ENCODE measurements around the gene PSMD1.
"Not testable (repeated sequence)": the region's sequence is repeated elsewhere in the genome, so short reads cannot be mapped to it uniquely, and the experiment has no call there.

Gene PSMD1

DNA sequence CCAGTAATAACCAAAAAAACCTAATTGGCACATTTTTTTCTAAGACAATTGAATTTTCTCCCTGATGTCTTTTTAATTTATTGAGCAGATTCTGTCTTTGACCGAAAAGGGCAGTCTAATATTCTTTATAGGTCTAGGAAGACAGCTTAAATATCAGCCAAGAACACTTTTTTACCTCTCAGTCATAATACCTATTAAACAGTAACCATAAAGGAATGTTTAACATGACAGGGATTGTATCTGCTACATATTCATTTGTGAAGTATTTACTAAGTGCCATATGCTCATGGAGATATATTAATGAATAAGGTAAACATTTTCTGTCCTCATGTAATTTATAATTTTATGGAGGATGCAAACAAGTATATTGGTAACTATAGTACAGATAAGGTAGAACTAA, 71.3 kb downstream of the PSMD1 start:
- Histone ChIP-seq H3K27me3 (replicated peaks; ENCODE audit: control insufficient read depth, insufficient read depth, low read length, poor library complexity, severe bottlenecking) (no peaks in the 10 kb centered on the region), H3K27ac (ENCODE audit: insufficient read depth, low read length, poor library complexity, severe bottlenecking) (no peak overlapping the region), H3K4me1 (ENCODE audit: control insufficient read depth, insufficient read depth, low read length, poor library complexity, severe bottlenecking) (no peaks in the 10 kb centered on the region), H3K9me3 (ENCODE audit: control insufficient read depth, low read length) (no peaks in the 10 kb centered on the region), H3K36me3 (ENCODE audit: control insufficient read depth, insufficient read depth, low read length) (no peaks in the 10 kb centered on the region), H3K4me3 (ENCODE audit: insufficient read depth, low read depth, low read length, poor library complexity, severe bottlenecking) (no peak overlapping the region)
- DNase-seq = no peak

DNA sequence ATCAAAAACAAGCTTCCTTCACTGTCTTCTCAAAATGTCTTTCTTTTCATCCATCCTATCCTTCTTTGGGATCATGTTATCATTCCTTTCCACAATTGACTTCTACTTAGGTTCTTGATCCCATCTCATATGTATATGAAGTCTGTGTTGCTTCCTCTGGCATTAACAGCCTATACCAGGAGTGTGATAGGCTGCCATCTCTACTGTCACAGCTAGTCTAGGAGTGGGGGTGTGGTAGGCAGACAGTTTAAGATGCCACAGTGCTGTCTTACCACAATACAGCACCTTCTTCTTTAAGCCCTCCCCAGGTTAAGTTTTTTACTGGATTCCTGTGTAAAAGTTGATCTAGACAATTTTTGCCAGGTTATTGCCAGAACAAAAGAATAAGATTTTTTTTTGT, 71.9 kb downstream of the PSMD1 start:
- no peaks in the 10 kb centered on the region for H3K27me3 ChIP-seq (replicated peaks; ENCODE audit: control insufficient read depth, insufficient read depth, low read length, poor library complexity, severe bottlenecking)
- no peaks in the 10 kb centered on the region for H3K9me3 ChIP-seq (ENCODE audit: control insufficient read depth, low read length)
- no peak overlapping the region for H3K27ac ChIP-seq (ENCODE audit: insufficient read depth, low read length, poor library complexity, severe bottlenecking)
- no peaks in the 10 kb centered on the region for H3K4me1 ChIP-seq (ENCODE audit: control insufficient read depth, insufficient read depth, low read length, poor library complexity, severe bottlenecking)
- DNase-seq = no peak
- no peak overlapping the region for H3K4me3 ChIP-seq (ENCODE audit: insufficient read depth, low read depth, low read length, poor library complexity, severe bottlenecking)
- H3K36me3 ChIP-seq (ENCODE audit: control insufficient read depth, insufficient read depth, low read length) = no peaks in the 10 kb centered on the region

DNA sequence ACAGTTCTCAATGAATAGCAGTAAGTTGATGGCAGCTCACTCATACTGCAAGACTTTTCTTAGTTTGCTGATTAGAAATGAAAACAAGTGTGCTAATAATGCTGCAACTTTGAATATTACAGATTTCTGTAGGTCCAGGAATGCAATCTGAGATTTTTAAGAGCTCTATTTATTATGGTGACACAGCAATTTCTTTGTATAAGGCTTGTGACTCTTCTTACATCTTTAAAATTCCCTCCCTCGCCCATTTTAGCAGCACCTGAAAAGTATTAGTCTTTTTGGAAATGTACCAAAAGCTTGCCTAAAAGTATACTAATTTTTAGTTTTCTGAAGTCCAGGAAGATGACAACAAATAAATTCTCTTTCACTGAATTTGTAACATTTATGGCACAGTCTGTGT, 72.5 kb downstream of the PSMD1 start:
- Histone ChIP-seq H3K9me3 (ENCODE audit: control insufficient read depth, low read length) (no peaks in the 10 kb centered on the region), H3K4me3 (ENCODE audit: insufficient read depth, low read depth, low read length, poor library complexity, severe bottlenecking) (no peak overlapping the region), H3K27me3 (replicated peaks; ENCODE audit: control insufficient read depth, insufficient read depth, low read length, poor library complexity, severe bottlenecking) (no peaks in the 10 kb centered on the region), H3K36me3 (ENCODE audit: control insufficient read depth, insufficient read depth, low read length) (no peaks in the 10 kb centered on the region), H3K27ac (ENCODE audit: insufficient read depth, low read length, poor library complexity, severe bottlenecking) (no peak overlapping the region), H3K4me1 (ENCODE audit: control insufficient read depth, insufficient read depth, low read length, poor library complexity, severe bottlenecking) (no peaks in the 10 kb centered on the region)
- DNase-seq = no peak

DNA sequence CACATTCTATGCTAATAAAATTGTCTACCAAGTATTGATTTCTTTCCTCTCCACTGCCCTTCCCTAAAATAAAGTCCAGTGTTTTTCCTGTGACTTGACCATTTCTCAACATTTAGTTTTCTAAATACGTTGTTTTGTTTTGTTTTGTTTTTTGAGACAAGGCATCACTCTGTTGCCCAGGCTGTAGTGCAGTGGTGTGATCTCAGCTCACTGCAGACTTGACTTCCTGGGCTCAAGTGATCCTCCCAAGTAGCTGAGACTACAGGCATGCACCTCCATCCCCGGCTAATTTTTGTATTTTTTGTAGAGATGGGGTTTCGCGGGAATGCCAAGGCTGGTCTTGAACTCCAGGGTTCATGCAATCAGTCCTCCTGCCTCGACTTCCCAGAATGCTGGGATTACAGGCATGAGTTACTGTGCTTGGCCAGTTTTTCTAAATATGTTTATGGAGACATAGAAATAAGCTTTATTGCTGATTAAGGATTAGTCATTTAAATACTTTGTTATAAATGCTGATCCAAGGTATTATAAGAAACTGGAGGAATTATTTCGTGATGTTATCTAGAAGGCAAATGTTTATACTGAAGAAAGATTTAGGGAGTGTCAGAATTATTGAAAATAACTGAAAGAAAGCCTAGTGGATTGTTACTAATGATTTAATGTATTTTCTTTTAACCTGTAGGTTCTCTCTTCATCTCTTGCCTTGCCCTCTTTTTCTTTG, 73.8 kb downstream of the PSMD1 start:
- Histone ChIP-seq H3K4me1 (ENCODE audit: control insufficient read depth, insufficient read depth, low read length, poor library complexity, severe bottlenecking) (no peaks in the 10 kb centered on the region), H3K4me3 (ENCODE audit: insufficient read depth, low read depth, low read length, poor library complexity, severe bottlenecking) (no peak overlapping the region), H3K36me3 (ENCODE audit: control insufficient read depth, insufficient read depth, low read length) (no peaks in the 10 kb centered on the region), H3K9me3 (ENCODE audit: control insufficient read depth, low read length) (no peaks in the 10 kb centered on the region), H3K27ac (ENCODE audit: insufficient read depth, low read length, poor library complexity, severe bottlenecking) (no peak overlapping the region), H3K27me3 (replicated peaks; ENCODE audit: control insufficient read depth, insufficient read depth, low read length, poor library complexity, severe bottlenecking) (no peaks in the 10 kb centered on the region)
- DNase-seq = no peak

DNA sequence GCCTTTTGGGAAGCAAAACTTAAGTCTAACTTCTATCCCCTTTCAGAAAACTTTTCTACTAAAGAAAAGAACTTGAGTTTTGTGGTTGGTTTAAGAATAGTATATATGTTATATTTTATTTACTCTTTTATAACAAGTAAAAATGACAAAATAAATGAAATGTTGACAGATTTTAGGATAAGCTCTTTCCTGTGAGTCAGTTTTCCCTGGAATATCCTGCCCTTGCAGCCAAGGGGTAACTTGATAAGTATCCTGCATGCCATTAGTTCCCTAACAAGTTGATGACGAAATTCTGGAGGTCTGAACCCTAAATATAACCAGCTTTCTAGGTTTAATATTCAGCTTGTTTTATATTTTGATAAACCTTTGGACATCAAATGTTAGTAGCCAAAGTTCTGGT, 75.5 kb downstream of the PSMD1 start:
- no peaks in the 10 kb centered on the region for H3K36me3 ChIP-seq (ENCODE audit: control insufficient read depth, insufficient read depth, low read length)
- H3K27me3 ChIP-seq (replicated peaks; ENCODE audit: control insufficient read depth, insufficient read depth, low read length, poor library complexity, severe bottlenecking) = no peaks in the 10 kb centered on the region
- H3K4me1 ChIP-seq (ENCODE audit: control insufficient read depth, insufficient read depth, low read length, poor library complexity, severe bottlenecking) = no peaks in the 10 kb centered on the region
- H3K27ac ChIP-seq (ENCODE audit: insufficient read depth, low read length, poor library complexity, severe bottlenecking) = no peak overlapping the region
- H3K4me3 ChIP-seq (ENCODE audit: insufficient read depth, low read depth, low read length, poor library complexity, severe bottlenecking) = no peak overlapping the region
- DNase-seq = no peak
- no peaks in the 10 kb centered on the region for H3K9me3 ChIP-seq (ENCODE audit: control insufficient read depth, low read length)

DNA sequence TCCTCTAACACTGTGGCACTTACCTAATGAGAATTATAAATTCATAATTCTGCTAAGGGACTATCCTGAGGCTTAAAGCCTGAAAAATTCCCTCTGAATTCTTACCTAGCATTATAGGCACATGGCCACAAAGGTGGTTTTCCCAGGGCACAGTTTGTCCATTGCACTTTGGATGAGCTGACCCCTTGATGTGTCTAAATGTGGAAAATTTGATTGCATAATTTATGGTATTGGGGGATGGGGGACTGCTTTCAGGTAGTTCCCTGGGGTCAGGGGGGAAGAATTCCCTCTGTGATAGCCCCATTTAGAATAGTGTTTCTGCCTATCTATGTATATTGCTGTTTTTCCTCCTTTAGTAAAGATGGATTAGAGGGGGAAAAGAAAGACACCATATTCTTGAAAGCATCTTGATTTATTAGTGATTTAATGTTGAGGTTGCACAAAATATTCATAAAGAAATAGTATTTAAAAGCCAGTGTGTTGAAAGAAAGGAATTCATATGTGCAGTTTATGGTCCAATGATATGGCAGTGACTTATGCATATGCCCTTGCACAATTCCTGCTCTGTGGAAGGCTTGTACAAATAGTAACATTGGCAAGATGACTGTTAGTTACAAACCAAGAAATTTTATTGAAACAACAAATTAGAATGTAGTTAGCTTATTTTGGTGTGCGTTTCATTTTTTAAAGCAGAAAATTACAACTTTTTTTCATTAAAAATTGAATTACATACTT, 76.9 kb downstream of the PSMD1 start:
- Histone ChIP-seq H3K4me1 (ENCODE audit: control insufficient read depth, insufficient read depth, low read length, poor library complexity, severe bottlenecking) (no peaks in the 10 kb centered on the region), H3K4me3 (ENCODE audit: insufficient read depth, low read depth, low read length, poor library complexity, severe bottlenecking) (no peak overlapping the region), H3K36me3 (ENCODE audit: control insufficient read depth, insufficient read depth, low read length) (no peaks in the 10 kb centered on the region), H3K27ac (ENCODE audit: insufficient read depth, low read length, poor library complexity, severe bottlenecking) (no peak overlapping the region), H3K27me3 (replicated peaks; ENCODE audit: control insufficient read depth, insufficient read depth, low read length, poor library complexity, severe bottlenecking) (no peaks in the 10 kb centered on the region), H3K9me3 (ENCODE audit: control insufficient read depth, low read length) (no peaks in the 10 kb centered on the region)
- no peak for DNase-seq

DNA sequence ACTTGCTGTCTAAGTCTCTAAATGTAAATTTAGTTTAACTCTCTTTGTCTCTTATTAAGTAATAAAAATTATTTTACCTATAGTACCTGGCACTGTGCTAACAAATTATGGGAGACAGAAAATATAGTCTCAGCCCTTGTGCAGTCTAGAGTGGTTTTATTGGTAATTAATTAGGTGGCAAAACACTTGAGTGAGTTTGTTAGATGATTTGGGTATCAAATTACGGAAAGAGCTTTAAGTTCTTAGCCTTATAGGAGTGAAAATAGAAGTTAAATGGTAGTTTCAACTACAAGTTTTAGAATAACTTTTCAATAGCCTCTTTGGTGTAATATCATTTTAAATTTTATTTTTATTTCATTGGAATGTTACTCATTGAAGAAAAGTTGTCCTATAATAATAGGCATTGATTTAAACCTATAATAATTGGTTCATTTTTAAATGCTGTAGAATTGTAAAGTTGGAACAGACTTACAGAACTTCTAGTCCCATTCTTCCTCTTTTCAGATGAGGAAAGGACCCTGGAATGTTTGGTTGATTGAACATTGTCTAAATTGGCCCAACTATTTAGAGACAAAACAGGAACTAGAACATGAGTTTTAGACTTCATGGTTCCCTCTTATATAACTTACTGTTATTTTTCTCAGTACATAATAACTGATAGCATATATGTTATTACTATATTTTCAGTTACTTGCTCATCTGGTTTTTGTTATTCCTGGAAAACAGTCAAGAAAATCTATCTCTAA, 78.4 kb downstream of the PSMD1 start:
- no peak for DNase-seq
- H3K27ac ChIP-seq (ENCODE audit: insufficient read depth, low read length, poor library complexity, severe bottlenecking) = no peak overlapping the region
- no peaks in the 10 kb centered on the region for H3K9me3 ChIP-seq (ENCODE audit: control insufficient read depth, low read length)
- H3K4me3 ChIP-seq (ENCODE audit: insufficient read depth, low read depth, low read length, poor library complexity, severe bottlenecking) = no peak overlapping the region
- no peaks in the 10 kb centered on the region for H3K27me3 ChIP-seq (replicated peaks; ENCODE audit: control insufficient read depth, insufficient read depth, low read length, poor library complexity, severe bottlenecking)
- no peaks in the 10 kb centered on the region for H3K36me3 ChIP-seq (ENCODE audit: control insufficient read depth, insufficient read depth, low read length)
- H3K4me1 ChIP-seq (ENCODE audit: control insufficient read depth, insufficient read depth, low read length, poor library complexity, severe bottlenecking) = no peaks in the 10 kb centered on the region

DNA sequence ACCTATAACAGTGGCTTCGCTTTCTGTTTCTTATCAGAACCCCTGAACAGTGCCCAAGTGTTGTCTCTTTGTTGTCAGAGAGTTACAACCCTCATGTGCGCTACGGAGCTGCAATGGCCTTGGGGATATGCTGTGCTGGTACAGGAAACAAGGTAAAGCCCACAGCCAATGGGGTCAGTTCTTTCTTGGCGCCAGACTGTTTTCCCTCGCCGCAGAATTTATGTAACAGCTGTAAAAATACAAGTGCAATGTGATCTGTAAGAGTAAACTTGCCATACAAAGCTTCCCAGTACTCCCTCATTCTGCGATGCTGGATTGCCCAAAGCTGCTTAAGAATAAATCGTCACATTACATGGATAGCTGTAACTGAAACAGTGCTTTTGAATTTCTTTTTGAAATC, 82.0 kb downstream of the PSMD1 start:
- H3K9me3 ChIP-seq (ENCODE audit: control insufficient read depth, low read length) = no peaks in the 10 kb centered on the region
- no peaks in the 10 kb centered on the region for H3K27me3 ChIP-seq (replicated peaks; ENCODE audit: control insufficient read depth, insufficient read depth, low read length, poor library complexity, severe bottlenecking)
- H3K4me3 ChIP-seq (ENCODE audit: insufficient read depth, low read depth, low read length, poor library complexity, severe bottlenecking) = no peak overlapping the region
- H3K36me3 ChIP-seq (ENCODE audit: control insufficient read depth, insufficient read depth, low read length) = no peaks in the 10 kb centered on the region
- no peak overlapping the region for H3K27ac ChIP-seq (ENCODE audit: insufficient read depth, low read length, poor library complexity, severe bottlenecking)
- no peaks in the 10 kb centered on the region for H3K4me1 ChIP-seq (ENCODE audit: control insufficient read depth, insufficient read depth, low read length, poor library complexity, severe bottlenecking)
- DNase-seq = no peak

DNA sequence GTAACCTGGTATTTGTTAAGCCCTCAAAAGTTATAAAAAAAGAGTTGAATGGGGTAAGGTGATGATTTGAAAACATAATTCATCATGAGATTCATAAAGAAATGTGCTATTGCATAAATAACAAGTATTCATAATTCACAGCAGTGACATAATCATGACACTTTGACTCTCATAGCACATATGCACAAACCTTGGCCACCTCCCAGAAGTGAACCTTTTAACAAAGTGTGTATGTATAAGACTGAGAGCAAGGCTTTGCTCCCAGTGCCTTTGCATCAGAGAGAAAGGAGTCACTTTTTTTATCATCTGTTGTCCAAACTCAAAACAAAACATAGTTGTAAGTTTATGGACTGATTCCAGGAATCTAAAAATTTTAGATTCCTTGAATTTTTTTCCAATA, 83.1 kb downstream of the PSMD1 start:
- H3K27ac ChIP-seq (ENCODE audit: insufficient read depth, low read length, poor library complexity, severe bottlenecking) = no peak overlapping the region
- no peak overlapping the region for H3K4me3 ChIP-seq (ENCODE audit: insufficient read depth, low read depth, low read length, poor library complexity, severe bottlenecking)
- H3K36me3 ChIP-seq (ENCODE audit: control insufficient read depth, insufficient read depth, low read length) = no peaks in the 10 kb centered on the region
- no peaks in the 10 kb centered on the region for H3K27me3 ChIP-seq (replicated peaks; ENCODE audit: control insufficient read depth, insufficient read depth, low read length, poor library complexity, severe bottlenecking)
- no peaks in the 10 kb centered on the region for H3K9me3 ChIP-seq (ENCODE audit: control insufficient read depth, low read length)
- H3K4me1 ChIP-seq (ENCODE audit: control insufficient read depth, insufficient read depth, low read length, poor library complexity, severe bottlenecking) = no peaks in the 10 kb centered on the region
- DNase-seq = no peak

DNA sequence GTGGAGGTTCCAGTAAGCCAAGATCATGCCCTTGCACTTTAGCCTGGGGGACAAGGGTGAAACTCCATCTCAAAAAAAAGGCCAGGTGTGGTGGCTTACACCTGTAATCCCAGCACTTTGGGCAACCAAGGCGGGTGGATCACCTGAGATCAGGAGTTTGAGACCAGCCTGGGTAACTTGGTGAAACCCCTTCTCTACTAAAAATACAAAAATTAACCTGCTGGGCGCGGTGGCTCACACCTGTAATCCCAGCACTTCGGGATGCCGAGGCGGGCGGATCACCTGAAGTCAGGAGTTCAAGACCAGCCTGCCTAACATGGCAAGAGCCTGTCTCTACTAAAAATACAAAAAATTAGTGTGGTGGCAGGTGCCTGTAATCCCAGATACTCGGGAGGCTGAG, 84.1 kb downstream of the PSMD1 start:
- H3K9me3 ChIP-seq (ENCODE audit: control insufficient read depth, low read length); H3K4me3 ChIP-seq (ENCODE audit: insufficient read depth, low read depth, low read length, poor library complexity, severe bottlenecking); DNase-seq; H3K36me3 ChIP-seq (ENCODE audit: control insufficient read depth, insufficient read depth, low read length); H3K27ac ChIP-seq (ENCODE audit: insufficient read depth, low read length, poor library complexity, severe bottlenecking); H3K4me1 ChIP-seq (ENCODE audit: control insufficient read depth, insufficient read depth, low read length, poor library complexity, severe bottlenecking); H3K27me3 ChIP-seq (replicated peaks; ENCODE audit: control insufficient read depth, insufficient read depth, low read length, poor library complexity, severe bottlenecking): not testable (repeated sequence)

Data from effector memory CD4-positive, alpha-beta T cell (primary cell).